LNCAP (cell line): ENCODE results near the gene IFRD2.

ENCODE experiments used
- TF ChIP-seq, protein P1 (sequence below): fragments of 450-650 bp; IDR thresholded peaks from 2 replicates; pipeline ENCODE4 v1.5.1; 2017; ENCODE audit warnings: mild to moderate bottlenecking

The IFRD2 gene

DNA sequence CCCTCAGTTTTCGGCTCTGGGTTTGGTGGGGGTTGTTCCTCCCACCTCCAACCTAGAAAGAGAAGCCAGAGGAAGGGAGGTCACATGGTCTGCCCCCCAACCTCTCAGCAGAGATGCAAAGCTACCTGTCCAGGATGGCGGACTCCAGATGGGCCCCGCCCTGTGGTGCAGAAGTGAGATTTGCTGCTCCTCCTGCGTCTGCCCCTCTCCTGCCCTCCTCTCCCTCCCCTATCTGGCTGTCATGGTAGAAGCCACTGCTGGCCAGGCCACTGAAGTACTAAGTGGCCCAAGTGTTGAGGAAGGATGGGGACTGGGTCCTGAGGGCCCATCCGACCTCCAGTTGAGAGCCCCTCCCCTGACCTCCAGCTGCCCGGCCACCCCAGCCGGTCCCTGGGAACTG lies 25.4 kb downstream of the IFRD2 start:
- TF ChIP-seq, protein P1, sequence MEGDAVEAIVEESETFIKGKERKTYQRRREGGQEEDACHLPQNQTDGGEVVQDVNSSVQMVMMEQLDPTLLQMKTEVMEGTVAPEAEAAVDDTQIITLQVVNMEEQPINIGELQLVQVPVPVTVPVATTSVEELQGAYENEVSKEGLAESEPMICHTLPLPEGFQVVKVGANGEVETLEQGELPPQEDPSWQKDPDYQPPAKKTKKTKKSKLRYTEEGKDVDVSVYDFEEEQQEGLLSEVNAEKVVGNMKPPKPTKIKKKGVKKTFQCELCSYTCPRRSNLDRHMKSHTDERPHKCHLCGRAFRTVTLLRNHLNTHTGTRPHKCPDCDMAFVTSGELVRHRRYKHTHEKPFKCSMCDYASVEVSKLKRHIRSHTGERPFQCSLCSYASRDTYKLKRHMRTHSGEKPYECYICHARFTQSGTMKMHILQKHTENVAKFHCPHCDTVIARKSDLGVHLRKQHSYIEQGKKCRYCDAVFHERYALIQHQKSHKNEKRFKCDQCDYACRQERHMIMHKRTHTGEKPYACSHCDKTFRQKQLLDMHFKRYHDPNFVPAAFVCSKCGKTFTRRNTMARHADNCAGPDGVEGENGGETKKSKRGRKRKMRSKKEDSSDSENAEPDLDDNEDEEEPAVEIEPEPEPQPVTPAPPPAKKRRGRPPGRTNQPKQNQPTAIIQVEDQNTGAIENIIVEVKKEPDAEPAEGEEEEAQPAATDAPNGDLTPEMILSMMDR, result no peak

DNA sequence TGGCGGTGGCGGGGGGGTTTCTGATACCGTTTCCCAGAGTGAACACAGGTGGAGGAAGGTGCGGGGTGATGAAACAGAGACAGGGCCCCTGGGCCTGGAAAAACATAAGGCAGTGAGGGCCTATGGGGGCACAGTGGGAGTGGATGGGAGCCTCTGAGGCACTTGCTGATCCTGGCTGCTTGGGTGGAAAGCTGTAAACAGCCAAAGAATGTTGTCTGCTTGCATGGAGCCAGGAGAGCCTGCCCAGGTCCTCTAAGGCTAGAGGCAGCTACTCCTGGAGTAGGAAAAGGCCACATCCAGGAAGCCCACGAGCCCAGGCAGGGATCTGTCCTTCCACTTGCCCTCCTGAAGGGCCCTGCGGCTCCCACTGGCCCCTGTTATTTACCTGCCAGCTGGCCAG lies 26.2 kb downstream of the IFRD2 start:
- TF ChIP-seq, protein P1, result no peak

GRCh38 chr3:50265571-50265970 lies 26.7 kb downstream of the IFRD2 start:
- TF ChIP-seq, protein P1, result no peak

DNA sequence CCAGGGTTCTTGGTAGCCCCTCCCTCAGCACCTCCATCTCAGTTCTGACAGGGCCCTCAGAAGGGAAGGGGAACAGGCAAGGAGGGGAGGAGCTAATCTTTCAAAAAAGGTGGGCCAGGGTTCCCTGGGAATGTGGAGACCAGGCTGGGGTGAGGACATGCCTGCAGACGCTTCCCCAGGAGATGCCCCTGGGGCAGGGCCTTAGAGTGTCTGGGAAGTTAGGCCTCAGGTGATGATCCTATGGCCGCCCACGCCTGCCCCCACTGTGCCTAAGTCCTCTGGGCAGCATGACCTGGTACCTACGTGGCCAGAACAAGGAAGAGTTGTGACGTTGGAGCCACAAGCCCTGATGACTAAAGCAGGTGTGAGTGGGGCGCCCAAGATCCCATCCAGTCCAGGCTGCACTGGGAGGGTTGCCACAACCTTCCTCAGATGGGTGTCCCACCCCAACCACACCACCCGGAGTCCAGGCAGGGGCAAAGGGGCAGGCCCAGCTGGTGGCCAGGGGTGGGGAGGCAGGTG lies 27.2 kb downstream of the IFRD2 start:
- TF ChIP-seq, protein P1, result no peak

DNA sequence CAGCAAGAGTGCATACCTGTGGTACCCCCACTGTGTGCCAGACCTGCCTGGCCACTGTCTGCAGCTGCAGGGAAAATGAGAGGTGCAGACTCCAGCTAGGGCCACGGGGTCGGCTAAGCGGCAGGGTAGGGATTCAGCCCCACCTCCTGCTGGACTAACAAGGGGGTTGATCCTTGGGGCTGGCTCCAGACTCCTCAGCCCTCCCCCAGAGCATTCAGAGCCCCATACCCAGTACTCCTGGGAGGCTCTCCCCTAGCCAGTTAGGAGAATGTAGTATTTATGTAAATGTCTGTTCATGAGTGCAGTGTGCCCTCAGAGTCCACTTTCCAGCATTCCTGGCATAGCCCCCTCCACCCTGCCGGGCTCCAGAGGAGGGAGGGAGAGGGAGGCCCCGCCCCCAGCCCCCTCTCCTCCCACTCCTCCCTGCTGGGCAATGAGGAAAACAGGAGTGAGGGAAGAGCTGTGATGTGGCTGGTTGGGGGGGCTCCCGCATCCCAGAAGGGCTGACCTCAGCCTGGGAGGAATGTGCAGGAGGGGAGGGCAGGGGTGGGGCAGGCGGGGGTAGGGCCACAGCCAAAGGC lies 27.8 kb downstream of the IFRD2 start:
- TF ChIP-seq, protein P1, result no peak

DNA sequence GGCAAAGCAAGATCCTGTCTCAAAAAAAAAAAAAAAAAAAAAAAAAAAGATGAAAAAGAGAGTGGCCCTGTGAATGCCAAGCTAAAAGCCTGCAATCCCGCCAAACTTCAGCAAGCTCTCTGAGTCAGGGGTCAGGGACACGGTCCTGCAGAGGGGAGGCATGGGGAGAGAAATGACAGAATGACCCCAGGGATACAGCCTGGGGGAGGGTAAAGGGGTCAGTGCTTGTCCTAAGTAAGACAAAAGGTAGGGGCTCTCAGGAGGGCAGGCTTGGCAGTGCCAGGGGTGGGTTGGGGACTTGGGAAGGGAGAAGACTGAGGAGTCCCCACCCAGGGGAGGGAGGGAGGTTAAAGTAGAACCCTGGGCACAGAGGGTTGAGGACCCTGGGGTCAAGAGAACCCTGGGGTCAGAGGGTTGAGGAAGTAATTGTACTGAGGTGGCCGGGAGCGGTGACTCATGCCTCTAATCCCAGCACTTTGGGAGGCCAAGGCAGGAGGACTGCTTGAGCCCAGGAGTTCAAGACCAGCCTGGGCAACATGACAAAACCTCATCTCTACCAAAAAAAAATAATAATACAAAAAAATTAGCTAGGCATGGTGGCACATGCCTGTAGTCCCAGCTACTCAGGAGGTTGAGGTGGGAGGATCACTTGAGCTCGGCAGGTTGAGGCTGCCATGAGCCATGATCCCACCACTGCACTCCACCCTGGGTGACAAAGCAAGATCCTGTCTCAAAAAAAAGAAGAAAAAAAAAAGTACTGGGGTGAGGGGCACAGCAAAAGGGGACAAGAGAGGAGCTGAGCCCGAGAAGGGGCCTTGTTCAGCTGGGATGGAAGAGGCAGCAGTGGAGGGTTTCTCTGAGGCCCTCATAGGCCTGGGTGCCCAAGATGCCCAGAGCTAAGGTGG lies 28.5 kb downstream of the IFRD2 start:
- TF ChIP-seq, protein P1, result no peak

DNA sequence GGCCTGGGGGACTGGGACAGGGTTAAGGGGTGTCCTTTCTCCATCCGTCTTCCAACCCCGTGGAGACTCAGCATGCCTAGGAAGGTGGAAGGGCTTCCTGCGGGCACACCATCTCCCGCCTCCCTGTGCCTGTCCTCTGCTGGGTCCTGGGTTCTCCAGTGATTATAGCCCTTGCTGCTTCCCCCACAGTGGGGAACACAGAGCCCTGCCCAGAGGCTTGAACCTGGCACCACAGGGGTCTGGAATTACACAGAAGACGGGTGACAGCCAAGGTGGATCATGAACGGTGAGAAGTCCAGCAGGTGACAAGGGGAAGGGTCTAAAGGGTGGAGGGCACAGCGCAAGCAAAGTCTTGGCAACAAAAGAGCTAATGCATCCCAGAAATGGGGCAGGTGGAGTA lies 29.5 kb downstream of the IFRD2 start:
- TF ChIP-seq, protein P1, result no peak
